NCI-H2107 (cell line): ENCODE measurements around the gene TK1.
"Not testable (repeated sequence)": the region's sequence is repeated elsewhere in the genome, so short reads cannot be mapped to it uniquely, and the experiment has no call there.

Experiments used
- DNase-seq: peaks from one replicate; lab custom pipeline; 2025; lab: John Stamatoyannopoulos, UW

Gene TK1

GRCh38 chr17:78176548-78177025, 10.3 kb downstream of the TK1 start:
- no peak for DNase-seq

- no peak for DNase-seq
Measured at GRCh38 chr17:78175643-78175981, 11.2 kb downstream of the TK1 start.

GRCh38 chr17:78174870-78175642, 11.8 kb downstream of the TK1 start:
- DNase-seq, result no peak

DNA sequence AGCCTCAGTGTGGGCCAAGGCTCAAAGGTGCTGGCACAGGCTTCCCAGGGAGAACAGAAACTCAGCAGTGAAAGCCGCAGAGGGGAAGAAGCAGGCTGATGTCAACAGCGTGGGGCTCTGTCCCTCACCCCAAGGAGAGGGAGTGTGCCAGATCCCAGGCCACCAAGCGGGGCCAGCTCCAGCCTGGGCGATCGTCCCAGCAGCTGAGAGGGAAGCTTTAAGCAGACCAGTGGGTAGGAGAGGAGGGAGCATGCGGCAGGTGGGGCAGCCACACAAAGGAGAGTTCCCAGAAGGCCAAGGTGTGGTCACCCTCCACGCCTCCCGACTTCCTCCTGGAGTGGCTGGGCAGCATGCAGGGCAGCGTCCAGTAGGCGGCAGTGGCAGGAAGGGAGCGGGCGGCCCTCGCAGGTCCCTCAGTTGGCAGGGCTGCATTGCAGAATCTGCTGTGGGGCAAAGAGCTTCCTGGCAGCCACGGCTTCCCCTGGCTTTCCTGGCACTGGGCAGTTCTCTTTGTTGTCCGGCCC, 12.4 kb downstream of the TK1 start:
- no peak for DNase-seq

- DNase-seq, result no peak
Measured at GRCh38 chr17:78173097-78173715, 13.6 kb downstream of the TK1 start.

- DNase-seq, result no peak
Measured at GRCh38 chr17:78172249-78173051, 14.4 kb downstream of the TK1 start.

GRCh38 chr17:78171591-78172248, 15.1 kb downstream of the TK1 start:
- DNase-seq, result not testable (repeated sequence)

DNA sequence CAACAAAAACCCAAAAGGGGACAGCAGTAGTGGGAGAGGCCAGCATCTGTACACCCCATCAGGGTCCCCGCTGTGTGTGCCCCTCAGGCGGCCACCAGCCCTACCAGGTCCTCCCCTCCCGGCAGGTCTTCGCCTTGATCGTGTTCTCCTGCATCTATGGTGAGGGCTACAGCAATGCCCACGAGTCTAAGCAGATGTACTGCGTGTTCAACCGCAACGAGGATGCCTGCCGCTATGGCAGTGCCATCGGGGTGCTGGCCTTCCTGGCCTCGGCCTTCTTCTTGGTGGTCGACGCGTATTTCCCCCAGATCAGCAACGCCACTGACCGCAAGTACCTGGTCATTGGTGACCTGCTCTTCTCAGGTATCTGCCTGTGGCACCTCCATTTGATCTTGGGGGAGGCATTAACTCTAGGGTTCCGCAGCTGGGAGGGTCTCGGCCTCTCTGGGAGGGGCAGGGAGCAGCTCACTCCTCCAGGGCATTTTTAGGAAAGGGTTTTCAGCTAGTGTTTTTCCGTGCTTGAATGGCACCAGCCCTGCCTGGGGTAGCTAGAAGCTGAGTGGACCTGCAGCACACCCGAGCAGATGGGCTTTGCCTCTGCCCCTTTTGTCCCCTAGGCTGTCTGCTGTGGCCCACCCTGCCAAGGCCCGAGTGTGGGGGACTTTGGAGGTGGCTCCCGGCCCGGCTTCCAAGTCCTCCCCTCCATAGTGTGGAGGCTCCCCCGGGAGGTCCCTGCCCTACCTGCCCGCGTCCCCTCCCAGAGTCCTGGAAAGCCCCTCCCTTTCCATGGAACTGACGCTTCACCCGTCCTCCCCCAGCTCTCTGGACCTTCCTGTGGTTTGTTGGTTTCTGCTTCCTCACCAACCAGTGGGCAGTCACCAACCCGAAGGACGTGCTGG, 15.9 kb downstream of the TK1 start:
- no peak for DNase-seq

- no peak for DNase-seq
Measured at GRCh38 chr17:78168903-78169793, 17.7 kb downstream of the TK1 start.

- DNase-seq, result peak; percentile 66
Measured at GRCh38 chr17:78168242-78168902, 18.5 kb downstream of the TK1 start, which contains the start of gene SYNGR2. Gene SYNGR2 (plus strand): TSS chr17:78168581. CDS start chr17:78168617, 36 bp downstream.

DNA sequence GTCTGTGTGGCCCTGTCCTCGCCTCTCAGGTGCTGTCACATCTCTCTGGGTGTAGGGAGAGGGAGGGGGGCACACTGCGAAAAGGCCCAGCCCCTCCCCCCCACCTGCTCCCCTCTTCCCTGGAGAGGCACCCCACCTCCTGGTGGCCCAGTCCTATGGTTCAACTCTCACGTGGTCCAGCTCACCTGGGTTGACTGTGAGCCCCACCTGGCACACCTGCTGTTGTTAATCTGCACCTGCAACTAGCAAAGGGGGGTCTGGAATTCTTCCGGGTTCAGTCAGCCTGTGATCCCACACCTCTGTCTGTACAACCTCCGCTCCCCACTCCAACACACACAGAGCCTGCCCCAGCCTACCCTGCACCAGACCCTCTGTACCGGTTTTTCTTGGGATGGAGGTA, 20.4 kb downstream of the TK1 start:
- DNase-seq, result no peak

GRCh38 chr17:78164748-78165607, 21.9 kb downstream of the TK1 start:
- no peak for DNase-seq

GRCh38 chr17:78163881-78164747, 22.7 kb downstream of the TK1 start:
- no peak for DNase-seq

- DNase-seq, result no peak
Measured at GRCh38 chr17:78159575-78160158, 27.2 kb downstream of the TK1 start.

DNA sequence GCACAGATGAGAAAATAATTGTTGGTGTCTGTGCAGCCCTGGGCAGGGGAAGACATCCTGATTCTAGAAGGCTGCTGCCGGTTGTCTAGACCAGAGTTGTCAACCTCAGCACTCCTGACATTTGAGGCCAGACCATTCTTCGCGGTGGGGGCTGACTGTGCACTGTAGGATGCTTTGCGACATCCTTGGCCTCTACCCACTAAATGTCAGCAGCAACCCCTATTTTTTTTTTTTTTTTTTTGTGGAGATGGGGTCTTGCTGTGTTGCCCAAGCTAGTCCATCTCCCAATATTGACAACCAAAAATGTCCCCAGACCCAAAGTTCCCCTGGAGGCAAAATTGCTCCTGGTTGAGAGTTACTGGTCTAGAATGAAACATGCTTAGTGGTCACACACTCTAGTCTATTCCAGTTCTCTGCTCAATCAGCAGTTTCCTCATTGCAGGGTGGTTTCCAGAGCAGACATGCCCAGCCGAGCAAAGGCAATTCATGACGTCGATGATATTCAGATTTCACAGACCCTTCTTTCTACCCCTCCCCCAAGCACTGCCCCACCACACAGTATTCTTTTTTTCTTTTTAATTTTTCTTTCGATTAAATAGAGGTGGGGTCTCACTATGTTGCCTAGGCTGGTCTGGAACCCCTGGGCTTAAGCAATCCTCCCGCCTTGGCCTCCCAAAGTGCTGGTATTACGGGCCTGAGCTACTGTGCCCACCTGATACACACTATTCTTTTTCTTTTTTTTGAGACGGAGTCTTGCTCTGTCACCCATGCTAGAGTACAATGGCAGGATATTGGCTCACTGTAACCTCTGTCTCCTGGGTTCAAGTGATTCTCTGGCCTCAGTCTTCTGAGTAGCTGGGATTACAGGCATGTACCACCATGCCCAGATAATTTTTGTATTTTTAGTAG, 31.7 kb downstream of the TK1 start:
- no peak for DNase-seq

DNA sequence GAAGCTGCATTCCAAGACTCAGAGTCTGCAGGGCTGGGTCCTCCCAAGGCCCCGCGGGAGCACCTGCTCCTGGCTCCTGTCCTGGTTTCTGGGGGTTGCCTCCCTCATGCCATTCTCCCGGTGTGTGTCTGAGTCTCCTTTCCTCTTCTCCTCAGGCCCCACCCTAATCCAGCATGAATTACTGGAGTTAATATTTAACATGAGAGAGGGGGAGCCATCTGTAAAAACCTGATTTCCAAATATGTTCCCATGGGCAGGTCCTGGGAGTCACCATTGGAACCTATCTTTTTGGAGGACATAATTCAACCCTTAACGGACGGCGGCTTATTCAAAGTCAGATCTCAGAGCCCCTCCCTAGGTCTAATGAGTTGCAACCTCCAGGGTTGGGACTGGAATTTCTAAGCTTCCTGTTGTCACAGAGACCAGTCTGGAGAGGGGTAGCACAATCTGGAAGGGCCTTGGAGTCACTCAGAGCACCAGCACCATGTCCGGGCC, 35.3 kb downstream of the TK1 start:
- DNase-seq, result no peak
